ENCODE data around the gene PSMC3IP.

The PSMC3IP gene

DNA sequence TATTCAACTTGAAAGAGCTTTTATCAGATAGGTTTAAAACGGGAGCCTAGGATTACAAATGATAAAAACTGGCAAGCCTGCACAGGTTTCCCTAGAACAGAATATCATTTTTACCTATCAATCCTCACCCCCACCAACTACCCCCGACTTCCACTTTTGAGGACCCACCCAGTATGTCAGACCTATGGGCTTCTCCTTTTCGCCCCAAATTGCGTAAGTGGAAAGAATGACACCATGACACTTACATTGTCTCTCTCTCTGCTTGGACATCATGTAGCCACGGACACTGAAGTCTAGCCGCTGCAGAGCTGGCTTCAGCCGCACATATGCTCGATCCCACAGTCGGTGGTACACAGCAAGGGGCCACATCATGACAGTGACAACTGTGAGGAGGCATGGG is 7.4 kb upstream of the PSMC3IP start:
- DNase-seq, result no peak

DNA sequence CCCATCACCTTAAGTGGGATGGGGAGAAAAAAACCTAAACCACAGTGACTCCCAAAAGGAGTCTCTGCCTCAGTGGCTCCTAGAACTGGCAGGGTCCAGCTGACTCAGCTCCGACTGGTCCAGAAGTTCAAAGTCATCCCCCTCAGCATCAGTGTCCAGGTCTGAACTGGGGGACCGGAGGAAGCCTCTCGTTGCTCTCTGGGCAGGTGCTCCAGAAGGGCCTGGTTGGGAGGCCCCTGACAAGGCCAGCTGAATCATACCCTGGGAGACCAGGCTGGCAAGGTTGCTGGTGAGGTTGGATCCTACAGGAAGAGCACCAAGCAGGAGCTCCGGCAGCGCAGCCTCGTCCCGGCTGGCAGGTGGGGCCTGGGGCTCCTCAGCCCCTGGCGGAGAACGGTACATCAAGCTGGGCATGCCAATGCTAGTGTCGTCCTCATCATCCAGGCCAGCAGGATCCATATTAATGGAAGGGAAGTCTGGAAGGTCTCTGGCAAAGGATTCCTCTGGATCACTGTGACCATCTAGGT is 4.3 kb upstream of the PSMC3IP start:
- DNase-seq, result no peak

DNA sequence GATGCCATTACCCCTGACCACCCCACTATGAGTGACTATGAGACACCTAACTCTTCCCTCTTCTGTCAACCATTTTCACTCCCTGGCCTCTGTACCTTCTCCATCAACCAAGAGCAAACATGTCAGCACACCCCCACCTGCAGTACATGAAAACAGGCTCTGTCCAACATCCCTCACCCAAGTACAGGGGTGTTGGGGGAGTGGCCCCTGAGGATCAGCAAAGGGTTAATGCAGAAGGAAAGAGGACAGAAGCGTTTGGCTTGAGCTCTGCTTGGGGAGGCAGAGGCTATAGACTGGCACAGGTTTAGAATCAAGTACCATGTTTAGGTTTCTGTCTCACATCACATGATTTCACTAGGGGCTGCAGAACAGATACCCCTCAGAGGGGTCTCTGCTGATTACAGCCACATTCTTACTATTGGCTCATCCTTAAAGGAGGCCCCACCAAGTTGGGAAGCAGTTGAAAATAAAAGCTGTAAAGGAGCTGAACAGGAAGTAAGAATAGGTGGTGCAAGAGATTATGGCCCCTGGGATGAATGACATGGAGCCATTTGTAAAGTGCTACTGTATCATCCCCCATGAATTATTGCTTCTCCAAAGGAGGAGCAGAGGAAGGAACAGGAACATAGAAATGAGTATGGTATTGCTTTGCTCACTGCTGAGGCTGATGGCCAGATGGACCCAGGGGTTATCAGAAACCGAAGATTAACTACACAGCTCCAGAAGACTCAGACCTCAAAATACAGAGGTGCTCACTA is 2.4 kb upstream of the PSMC3IP start:
- no peak for DNase-seq

DNA sequence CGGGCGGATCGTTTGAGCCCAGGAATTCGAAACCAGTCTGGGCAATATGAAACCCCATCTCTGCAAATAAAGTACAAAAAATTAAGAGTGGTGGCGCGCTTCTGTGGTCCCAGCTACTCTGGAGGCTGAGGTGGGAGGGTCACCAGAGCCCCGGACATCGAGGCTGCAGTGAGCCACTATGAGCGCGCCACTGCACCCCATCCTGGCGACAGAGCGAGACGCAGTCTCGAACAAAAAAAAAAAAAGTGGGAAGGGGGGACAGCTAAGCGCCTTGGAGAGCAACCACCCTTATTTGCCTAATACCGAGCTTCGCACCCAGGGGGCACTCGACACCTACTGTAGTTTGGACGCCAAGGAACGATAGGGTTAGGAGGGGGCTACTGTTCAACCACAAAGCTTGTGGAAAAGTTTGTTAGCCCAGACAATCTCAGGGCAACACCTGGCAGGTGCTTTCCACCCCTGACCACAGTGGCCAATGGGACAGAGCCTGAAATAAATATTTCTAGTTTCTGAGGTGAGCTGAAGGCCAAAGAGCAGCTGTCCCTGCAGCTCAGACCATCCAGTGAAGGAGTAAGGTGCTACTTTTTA is 847 bp upstream of the PSMC3IP start:
- peak; percentile 95 for DNase-seq

DNA sequence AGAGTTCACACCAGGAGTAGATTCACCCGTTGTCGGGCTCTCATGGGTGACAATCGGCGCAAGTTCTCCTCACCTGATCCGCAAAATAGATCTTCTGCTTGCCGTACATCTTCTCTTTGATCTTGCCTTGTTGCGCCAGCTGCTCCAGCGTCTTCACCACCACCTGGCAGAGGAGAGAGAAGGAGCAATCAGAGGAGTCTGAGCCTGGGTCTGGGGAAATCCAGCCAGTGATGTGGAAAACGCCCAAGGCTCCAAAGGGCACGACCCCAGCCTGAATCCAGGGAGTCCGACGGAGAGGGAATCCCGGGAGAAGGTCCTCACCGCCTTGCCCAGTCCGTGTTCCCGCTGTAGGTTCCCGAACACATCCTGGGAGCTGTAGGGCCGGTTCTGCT is 393 bp downstream of the PSMC3IP start:
- DNase-seq, result peak; percentile 39

DNA sequence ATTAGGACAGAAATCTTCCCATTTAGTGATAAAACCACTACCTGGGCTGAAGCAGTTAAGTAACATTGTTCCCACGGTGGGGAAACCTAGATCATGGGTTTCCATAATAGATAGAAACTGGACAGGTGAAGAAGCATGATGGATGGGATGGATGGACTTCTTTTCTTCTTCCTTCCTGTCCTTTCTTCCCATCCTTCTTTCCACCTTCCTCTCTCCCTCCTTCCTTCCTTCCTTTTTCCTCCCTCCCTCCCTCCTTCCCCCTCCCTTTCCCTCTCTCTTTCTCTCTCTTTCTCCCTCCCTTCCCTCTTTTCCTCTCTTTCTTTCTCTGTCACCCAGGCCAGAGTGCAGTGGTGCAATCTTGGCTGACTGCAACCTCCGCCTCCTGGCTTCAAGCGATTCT is 3.1 kb downstream of the PSMC3IP start:
- no peak for DNase-seq

DNA sequence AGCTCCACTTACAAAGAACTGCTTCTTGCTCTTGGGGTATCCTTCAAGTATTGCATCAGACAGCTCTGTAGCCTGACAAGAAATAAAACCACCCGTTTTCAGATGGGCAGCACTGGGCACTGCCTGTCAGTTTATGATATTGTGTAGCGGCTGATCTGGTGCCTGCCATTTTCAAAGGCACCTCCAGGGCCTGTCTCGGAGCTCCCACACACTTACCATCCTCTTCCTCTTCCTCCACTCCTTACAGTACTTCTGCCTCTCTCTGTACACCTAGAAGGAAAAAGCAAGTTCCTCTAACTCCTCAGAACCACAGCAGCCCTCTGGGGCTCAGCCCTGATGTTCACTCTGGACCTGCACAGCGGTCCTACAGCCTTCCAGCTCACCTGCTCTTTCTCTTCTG is 4.4 kb downstream of the PSMC3IP start:
- DNase-seq, result no peak

DNA sequence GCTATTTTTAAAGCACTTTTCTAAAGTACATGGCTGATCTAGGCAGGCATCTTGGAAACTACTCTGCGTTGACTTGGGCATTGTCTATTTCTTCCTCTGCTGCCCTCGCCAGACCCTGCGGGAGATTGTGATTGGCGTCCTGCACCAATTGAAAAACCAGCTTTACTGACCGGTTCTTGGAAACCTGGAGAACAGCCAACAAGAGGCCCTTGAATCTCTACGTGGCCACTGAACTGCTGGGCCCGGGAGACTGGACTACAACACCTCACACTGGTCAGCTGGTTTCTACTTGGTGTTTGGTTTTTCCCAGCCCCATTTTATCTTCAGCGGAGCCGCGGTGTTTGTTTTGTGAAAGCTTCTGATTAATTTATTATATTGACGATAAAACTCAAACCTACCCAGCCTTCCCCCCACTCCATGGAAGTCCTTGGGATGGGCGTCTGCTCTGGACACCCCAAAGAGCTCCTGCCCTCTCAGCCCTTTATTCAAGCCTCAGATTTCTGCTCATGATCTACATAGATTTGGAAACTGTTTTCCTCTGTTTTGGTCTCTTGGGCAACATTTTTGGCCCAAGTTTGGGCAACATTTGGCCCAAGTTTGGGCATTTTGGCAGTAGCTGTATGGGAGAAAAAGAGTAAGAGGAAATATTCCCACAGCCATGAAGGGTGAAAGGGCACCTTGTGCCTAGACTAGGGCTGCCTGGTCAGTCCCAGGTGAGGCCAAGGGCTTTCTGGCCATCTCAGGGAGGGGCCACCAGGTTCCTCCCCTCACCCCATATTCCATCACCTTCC is 5.9 kb downstream of the PSMC3IP start:
- DNase-seq, result no peak

DNA sequence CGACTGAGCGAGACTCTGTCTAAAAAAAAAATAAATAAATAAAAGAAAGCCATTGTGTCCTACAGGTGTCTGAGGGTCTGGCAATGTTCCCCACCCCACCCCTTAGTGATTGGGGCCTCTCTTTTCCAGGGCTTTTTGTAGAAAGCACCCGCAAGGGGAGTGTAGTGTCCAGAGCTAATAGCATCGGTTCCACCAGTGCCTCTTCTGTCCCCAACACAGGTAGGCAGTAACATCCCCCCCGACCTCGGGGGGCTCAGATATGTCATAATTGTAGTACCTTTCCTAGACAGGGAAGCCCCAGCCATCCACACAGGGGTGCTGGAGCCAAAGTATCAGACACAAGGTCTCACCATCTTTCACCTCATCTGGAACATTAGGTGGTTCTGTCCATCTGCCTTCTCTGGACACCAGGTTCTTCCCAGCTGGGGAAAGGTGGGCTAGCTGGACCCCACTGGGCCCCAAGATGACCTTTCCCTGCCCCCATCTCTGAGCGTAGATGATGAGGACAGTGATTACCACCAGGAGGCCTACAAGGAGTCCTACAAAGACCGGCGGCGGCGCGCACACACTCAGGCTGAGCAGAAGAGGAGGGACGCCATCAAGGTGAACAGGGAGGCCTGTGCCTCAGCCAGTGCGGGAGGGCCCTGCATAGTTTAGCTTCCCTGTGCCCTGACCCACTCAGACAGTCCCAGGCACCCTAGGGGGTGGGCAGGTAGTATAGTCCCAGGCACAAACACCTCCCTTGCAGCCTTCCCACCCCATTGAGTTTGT is 9.0 kb downstream of the PSMC3IP start:
- DNase-seq, result no peak

DNA sequence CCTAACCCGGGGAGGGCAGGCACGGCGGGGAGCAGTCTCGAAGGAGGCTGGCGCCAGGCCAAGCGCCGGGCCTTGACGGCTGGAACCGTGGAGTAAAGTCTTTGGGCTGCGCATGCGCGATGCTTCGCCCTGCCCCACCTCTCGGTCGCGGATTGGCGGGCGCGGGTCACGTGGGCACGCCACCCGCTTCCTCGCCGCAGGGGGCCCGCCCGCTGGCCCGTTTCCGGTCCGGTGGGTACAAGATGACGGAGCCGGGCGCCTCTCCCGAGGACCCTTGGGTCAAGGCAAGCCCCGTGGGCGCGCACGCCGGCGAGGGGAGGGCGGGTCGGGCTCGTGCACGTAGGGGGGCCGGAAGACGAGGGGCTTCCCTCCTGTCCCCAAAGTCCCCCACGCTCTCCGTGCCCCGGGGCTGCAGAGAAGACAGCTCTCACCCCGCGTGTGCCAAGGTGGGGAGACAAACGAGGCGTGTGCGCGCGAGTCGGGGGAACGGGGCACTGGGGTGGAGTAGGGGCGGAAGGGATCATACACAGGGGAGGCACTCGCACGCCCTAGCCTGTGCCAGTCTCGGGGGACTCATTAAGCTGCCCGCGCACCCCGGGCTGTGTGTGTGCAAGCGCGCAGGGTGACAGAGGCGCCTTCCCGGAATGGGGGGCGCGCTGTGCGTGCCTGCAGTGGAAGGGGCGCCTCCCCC is 10.5 kb downstream of the PSMC3IP start, which contains the start of gene MLX:
TSS of gene MLX (plus strand) at position 218 of the 691 bp plus-strand sequence. CDS start at position 243, 25 bp downstream.
- DNase-seq, result peak; percentile 96

DNA sequence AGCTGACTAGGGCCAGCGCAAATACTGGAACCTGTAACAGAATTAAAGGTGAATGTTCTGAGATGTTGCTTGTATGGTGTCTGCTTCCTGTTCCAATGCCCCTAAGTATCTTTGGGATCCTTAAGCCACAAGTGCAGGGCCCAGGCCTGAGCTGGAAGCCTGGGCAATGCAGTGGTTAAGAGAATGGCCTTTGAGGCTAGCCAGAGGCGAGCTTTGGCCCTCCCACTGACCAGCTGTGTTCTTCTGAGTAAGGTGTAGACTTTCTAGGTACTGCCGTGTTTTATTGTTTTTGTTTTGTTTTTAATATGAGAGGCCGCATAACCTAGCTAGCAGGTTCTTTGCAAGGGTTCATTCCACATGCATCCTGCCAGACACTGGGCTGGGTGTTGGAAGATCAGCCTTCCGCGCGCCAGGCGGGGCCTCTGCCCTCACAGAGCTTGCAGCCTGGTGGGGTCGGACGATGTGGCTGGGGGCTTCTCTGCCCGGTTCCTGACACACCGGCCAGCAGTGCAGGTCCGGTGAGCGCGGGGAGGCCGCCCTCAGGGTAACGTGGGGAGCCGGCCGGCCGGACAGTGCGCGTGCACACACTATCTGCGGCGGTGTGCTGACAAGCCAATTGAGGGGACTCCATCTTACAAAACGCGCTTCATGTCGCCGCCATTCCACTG is 11.2 kb downstream of the PSMC3IP start:
- DNase-seq, result no peak

DNA sequence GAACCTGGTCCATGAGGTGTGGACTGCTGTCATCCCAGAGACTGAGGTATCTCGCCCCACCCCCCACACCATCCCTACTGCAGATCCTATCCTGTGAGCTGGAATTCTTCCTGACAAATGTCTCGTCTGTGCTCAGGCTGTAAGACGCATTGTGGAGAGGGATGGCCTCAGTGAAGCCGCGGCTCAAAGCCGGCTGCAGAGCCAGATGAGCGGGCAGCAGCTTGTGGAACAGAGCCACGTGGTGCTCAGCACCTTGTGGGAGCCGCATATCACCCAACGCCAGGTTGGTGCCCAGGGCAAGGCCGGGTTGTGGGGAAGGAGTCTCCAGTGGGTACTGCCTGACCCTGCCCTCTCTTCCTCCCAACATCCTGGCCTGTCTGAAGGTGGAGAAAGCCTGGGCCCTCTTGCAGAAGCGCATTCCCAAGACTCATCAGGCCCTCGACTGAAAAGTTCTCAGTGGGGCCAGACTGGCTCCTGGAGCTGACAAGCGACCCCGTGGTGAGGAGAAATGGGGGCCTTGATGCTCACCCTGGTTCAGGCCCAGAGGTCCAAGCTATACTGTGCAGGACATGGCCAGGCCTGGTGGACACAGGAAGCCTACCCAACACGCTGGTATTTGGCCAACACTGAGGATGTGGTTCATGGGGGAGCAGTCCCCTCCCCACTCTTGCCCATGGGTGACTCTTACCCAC is 11.9 kb downstream of the PSMC3IP start:
- no peak for DNase-seq

DNA sequence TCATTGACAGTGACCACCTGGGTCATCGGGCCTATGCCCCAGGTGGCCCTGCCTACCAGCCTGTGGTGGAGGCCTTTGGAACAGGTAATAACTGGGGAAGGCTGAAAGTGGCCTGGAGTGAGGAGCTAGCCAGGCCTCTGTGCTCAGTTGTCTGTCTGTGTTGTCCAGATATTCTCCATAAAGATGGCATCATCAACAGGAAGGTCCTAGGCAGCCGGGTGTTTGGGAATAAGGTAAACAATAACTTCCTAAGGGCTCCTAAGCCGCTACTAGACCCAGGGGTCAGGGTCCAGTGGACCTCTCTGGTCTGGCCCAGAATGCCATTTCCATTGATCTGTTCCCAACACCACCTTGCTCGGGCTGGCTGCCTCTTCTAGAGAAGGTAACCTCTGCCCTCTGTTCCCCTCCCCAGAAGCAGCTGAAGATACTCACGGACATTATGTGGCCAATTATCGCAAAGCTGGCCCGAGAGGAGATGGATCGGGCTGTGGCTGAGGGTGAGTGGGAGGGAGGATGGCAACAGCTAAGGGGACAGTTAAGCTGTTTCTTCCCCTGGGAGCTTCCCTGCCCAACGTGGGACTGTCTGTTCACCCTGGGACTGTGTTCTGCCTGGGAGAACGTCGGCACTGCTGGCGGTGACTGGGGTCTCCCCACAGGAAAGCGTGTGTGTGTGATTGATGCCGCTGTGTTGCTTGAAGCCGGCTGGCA is 12.6 kb downstream of the PSMC3IP start:
- DNase-seq, result no peak

DNA sequence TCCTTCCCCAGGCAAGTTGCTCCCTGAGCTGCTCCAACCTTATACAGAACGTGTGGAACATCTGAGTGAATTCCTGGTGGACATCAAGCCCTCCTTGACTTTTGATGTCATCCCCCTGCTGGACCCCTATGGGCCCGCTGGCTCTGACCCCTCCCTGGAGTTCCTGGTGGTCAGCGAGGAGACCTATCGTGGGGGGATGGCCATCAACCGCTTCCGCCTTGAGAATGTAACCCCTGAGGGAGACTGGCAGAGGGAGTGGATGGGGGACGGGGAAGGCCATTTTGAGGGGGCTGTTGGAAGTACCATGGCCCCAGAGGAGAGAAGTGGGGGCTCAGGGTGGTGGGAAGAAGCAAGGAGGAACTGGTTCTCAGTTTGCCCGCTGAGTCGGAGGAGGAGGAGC is 13.6 kb downstream of the PSMC3IP start:
- DNase-seq, result no peak

DNA sequence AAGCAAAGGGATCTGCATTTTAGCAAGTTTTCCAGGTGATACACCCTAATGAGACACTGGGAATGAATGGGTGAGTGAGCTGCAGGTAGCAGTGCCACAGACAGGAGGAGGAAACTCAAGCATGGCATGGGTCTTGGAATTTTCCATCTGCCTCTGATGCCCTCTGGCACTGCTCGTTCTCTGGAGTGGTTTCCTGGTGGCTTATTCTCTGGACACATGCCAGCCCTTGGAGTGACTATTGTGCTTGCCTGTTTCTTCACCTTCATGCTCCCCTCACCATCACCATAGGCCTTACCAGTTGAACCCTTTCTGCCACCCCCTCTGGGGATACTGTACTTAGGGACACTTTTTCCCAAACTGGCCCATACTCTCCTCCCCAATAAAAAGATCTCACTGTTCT is 14.0 kb downstream of the PSMC3IP start:
- DNase-seq, result no peak

DNA sequence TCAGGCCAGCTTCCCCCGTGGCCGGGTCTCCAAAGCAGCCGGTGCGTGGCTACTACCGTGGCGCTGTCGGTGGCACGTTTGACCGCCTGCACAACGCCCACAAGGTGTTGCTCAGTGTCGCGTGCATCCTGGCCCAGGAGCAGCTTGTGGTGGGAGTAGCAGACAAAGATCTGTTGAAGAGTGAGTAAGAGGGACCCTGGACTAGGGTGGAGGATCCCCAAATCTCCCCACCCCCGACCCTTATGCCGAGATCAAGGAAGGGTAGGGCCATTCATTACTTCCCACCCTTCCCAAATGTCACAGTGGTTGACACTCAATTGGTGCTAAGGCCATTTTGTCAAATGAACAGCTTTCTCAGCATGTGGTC is 14.4 kb downstream of the PSMC3IP start:
- no peak for DNase-seq

DNA sequence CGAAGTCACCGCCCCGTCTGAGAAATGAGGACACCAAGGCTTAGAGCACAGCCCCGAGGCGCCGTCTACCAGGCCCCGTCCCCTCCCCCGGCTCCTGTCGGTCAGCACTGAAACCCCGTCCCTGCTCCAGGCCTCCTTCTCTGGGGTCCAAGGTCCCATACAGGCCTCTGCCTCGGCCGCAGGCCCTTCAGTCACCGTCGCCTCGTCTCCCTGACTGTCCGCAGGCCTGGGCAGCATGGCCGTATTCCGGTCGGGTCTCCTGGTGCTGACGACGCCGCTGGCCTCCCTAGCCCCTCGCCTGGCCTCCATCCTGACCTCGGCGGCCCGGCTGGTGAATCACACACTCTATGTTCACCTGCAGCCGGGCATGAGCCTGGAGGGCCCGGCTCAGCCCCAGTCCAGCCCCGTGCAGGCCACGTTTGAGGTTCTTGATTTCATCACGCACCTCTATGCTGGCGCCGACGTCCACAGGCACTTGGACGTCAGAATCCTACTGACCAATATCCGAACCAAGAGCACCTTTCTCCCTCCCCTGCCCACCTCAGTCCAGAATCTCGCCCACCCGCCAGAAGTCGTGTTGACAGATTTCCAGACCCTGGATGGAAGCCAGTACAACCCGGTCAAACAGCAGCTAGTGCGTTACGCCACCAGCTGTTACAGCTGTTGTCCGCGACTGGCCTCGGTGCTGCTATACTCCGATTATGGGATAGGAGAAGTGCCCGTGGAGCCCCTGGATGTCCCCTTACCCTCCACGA is 15.0 kb downstream of the PSMC3IP start:
- DNase-seq, result peak; percentile 28

DNA sequence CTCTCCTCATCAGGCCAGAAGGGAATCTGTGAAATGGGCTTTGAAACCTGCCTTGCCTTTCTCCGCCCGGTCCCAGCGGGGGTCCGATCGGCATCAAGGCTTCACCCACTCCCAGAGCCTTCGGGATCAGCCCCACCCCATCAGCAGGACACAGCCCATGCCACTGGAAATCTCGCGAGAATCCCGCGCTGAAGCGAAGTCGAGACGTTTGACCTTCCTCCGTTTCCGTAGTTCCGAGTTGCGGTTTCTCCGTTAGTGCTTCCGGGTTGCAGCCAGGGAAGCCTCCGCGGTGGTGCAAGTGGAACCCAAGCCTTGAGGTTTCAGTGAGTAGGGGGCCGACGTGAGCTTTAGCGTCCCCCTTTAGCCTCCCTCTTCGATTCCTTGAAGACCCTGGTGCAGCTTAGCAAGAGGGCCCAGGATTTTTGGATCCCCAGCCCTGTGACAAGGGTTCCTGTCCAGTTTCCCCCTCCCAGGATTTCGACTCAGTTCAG is 15.6 kb downstream of the PSMC3IP start, which contains the start of gene COASY:
TSS of gene COASY (plus strand) at position 252 of the 491 bp plus-strand sequence. CDS start 475 bp downstream, outside the sequence.
- peak; percentile 98 for DNase-seq

DNA sequence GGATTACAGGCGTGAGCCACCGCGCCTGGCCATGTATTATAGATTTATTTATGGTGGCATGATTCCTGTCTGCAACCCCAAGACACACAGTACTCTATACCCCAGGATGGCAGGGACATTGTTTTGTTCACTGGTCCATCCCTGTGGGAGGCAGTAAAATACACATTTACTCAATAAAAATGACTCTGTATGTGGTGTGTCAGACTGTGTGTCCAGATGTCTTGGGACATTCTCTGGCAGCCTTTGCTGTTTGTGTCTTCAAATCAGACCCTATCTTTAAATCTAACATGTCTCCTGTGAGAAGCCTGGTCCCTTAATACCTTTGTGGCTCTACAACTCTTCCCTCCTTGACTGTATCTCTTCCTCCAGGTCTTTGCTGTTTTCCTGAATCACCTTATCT is 17.3 kb downstream of the PSMC3IP start:
- no peak for DNase-seq

Data from OCI-M1 (cell line).